ENCODE data around the gene SKIC8.

Gene SKIC8

DNA sequence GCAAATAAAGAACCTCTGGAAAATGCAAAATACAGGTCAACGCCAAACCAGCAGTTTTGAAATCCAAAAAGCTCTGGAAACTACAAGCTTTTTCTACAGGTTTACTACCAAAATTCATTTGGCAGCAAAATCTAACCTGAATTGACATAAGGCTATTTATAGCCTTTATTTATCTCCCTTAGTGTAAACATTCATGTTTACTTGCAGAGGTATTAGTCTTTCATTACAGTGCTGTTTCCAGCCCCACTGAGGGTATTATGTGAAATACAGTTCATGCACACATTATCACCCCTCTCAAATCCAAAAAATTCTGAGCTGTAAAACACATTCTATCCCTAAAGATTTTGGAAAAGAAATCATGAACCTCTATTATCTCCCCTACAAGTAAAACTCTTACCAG lies 7.2 kb downstream of the SKIC8 start:
- TF ChIP-seq, protein P1, sequence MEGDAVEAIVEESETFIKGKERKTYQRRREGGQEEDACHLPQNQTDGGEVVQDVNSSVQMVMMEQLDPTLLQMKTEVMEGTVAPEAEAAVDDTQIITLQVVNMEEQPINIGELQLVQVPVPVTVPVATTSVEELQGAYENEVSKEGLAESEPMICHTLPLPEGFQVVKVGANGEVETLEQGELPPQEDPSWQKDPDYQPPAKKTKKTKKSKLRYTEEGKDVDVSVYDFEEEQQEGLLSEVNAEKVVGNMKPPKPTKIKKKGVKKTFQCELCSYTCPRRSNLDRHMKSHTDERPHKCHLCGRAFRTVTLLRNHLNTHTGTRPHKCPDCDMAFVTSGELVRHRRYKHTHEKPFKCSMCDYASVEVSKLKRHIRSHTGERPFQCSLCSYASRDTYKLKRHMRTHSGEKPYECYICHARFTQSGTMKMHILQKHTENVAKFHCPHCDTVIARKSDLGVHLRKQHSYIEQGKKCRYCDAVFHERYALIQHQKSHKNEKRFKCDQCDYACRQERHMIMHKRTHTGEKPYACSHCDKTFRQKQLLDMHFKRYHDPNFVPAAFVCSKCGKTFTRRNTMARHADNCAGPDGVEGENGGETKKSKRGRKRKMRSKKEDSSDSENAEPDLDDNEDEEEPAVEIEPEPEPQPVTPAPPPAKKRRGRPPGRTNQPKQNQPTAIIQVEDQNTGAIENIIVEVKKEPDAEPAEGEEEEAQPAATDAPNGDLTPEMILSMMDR (IDR thresholded peaks at IDR 0.05; ENCODE audit: borderline replicate concordance, insufficient read depth, low read depth, low read length), result no peak
- H3K4me3 ChIP-seq (ENCODE audit: low read depth, low read length), result no peak overlapping the region

DNA sequence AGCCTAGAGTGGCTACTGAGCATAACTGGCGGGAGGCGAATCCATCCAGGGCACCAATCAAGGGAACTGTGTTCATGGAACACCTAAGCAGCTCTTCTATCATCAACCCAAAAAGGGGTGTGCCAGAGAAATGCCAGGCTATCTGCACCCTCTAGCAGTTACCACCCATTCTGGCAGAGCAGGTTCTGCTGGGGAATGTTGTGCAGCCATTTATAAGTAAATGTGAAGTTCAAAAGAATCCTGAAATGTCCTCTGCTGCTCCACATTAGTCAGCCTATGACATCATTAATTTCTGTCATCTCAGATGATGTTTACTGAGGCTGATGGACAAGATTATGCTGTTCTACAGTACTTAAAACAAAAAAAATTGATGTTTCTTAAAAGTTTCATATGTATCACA lies 7.7 kb downstream of the SKIC8 start:
- H3K4me3 ChIP-seq (ENCODE audit: low read depth, low read length), result no peak overlapping the region
- TF ChIP-seq, protein P1 (IDR thresholded peaks at IDR 0.05; ENCODE audit: borderline replicate concordance, insufficient read depth, low read depth, low read length), result no peak

DNA sequence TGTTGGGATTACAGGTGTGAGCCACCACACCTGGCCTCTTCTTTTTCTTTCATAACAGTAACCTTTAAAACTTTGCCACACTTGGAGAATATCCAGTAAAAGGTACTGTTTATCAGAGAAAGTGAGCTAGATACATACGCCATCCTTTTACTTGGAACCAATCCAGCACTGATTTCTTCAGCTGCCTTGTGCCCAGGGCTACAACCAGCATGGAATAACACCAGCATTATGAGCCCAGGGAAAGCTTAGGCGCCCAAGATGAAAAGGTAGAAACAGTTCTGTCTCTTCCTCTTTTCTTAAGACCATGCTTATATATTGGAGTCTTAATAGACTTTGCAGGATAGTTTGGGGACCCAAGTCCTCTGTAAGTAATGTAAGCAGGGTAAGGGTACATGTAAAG lies 8.4 kb downstream of the SKIC8 start:
- TF ChIP-seq, protein P1 (IDR thresholded peaks at IDR 0.05; ENCODE audit: borderline replicate concordance, insufficient read depth, low read depth, low read length), result no peak
- H3K4me3 ChIP-seq (ENCODE audit: low read depth, low read length), result no peak overlapping the region

DNA sequence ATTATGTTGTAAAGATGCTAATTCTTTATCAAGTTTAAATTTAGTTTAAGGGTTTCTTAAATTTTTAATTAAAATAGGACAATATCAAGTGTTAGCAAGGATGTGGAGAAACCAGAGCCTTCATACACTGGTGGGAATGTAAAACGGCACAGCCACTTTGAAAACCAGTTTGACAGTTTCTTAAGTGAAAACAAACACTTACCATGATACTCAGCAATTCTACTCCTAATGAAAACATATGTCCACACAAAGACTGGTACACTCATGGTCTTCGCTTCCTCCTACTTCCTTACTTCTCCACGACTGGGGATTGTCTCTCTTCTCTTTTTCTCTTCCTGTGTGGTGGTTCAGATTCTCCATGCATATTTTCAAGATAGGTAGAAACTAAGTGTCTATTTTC lies 9.2 kb downstream of the SKIC8 start:
- TF ChIP-seq, protein P1 (IDR thresholded peaks at IDR 0.05; ENCODE audit: borderline replicate concordance, insufficient read depth, low read depth, low read length), result no peak
- no peak overlapping the region for H3K4me3 ChIP-seq (ENCODE audit: low read depth, low read length)

DNA sequence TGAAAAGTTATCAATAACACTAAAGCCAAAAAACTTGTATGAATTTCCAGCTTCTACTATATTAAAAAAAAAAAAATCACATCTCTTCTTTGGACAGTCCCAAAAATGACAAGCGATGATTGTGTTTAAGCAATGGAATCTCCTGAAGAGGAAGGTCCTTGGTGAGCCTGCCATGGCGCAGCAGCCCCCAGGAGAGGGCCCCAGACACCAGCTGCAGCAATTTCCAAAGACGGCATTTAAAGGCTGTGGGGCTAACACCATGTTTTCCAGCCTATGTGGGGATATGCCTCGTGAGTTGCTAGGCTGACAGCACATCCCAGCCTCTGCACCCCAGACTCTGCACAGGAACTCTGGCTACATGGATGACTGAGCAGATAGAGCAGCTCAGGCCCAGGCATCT lies 14.7 kb downstream of the SKIC8 start:
- no peak overlapping the region for H3K4me3 ChIP-seq (ENCODE audit: low read depth, low read length)
- TF ChIP-seq, protein P1 (IDR thresholded peaks at IDR 0.05; ENCODE audit: borderline replicate concordance, insufficient read depth, low read depth, low read length), result 0 out of 2 replicates have a peak, but pooled peaks have one; percentile 16

DNA sequence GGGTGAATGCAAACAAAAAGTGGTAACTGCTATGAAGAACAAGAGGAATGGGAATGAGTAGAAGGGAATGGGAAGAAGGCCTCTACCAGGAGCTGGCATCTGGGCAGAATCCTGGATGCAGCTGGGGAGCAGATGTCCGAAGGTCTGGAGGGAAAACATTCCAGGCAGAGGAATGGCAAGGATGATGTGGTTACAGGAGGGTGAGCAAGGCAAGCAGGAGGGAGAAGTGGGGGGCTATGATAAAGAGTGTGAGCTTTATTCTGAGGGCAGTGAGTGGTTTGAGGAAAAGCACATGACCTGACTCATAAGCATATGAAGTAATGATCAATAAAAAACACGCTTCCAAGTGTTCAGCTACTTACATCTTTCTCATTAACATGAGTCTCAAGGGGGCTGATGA lies 17.1 kb downstream of the SKIC8 start:
- H3K4me3 ChIP-seq (ENCODE audit: low read depth, low read length), result no peak overlapping the region
- TF ChIP-seq, protein P1 (IDR thresholded peaks at IDR 0.05; ENCODE audit: borderline replicate concordance, insufficient read depth, low read depth, low read length), result no peak

DNA sequence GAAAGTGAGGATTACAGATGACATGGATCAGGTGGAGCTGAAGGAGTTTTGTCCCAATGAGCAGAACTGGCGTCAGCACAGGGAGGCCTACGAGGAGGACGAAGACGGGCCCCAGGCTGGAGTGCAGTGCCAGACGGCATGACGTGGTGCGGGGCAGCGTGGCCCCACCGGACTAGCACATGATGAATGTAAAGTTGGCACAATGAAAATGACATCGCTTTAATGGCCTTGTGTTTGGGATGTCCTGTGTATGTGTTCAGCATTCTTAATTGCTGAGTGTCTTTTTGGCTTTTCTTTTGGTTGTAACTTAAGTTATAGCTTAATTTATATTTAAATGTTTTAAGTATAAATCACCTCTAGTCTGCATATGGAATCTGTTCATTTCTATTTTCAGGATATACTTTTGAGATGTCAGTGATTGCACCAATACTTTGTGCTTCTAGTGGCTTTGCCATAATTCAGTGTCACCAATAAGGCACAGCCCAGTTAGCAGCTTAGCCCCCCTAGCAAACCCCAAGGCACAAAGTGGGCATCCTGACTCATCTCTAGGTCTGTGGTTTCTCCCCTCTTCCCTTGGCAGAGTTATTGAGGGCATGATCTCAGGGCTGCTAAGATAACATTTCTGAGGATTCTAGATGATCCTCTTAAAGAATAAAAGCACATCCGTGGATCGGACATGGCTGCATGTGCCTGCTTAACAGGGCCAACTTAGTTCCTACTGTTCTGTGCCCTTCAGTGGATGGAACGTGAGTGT lies 18.9 kb downstream of the SKIC8 start:
- H3K4me3 ChIP-seq (ENCODE audit: low read depth, low read length), result no peak overlapping the region

More for the DNA sequence above, 18.9 kb downstream of the SKIC8 start:
- TF ChIP-seq, protein P1 (IDR thresholded peaks at IDR 0.05; ENCODE audit: borderline replicate concordance, insufficient read depth, low read depth, low read length), result no peak
